B cell (primary cell): ENCODE results near the gene CXXC5.

Experiments used
- EZH2 ChIP-seq: IDR thresholded peaks from 2 replicates; pipeline ENCODE4 v1.6.1; 2012; ENCODE audit warnings: borderline replicate concordance, low read depth, mild to moderate bottlenecking, moderate library complexity, low read length; ENCODE audit not compliant: insufficient read depth, poor library complexity, severe bottlenecking
- TF ChIP-seq, protein P1 (sequence below): fragments of 200-600 bp; IDR thresholded peaks from one replicate; pipeline ENCODE4 v1.8.0; 2022; ENCODE audit warnings: antibody characterized with exemption, mild to moderate bottlenecking

DNA sequence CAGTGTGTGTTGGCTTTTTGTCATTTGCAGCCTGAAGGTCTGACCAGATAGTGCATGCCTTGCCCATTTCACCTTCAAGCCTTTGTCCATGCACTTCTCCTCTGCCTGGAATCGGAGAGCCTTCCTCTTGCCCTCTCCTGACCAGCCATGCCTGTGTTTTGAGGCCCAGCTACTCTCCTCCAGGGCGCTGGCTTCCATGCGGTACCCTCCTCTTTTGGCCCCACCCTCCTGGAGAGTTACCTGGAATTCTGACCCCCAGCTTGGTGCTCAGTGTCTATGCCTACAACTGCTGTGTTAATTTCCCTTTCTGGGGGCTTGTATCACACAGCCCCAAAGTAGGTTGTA lies 52.5 kb downstream of the CXXC5 start:
- TF ChIP-seq, protein P1, sequence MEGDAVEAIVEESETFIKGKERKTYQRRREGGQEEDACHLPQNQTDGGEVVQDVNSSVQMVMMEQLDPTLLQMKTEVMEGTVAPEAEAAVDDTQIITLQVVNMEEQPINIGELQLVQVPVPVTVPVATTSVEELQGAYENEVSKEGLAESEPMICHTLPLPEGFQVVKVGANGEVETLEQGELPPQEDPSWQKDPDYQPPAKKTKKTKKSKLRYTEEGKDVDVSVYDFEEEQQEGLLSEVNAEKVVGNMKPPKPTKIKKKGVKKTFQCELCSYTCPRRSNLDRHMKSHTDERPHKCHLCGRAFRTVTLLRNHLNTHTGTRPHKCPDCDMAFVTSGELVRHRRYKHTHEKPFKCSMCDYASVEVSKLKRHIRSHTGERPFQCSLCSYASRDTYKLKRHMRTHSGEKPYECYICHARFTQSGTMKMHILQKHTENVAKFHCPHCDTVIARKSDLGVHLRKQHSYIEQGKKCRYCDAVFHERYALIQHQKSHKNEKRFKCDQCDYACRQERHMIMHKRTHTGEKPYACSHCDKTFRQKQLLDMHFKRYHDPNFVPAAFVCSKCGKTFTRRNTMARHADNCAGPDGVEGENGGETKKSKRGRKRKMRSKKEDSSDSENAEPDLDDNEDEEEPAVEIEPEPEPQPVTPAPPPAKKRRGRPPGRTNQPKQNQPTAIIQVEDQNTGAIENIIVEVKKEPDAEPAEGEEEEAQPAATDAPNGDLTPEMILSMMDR, result no peak
- TF ChIP-seq EZH2, result no peak
